Measurements from ENCODE around the gene NUBPL. TPM values are rescaled to one million over a fixed set of nuclear protein-coding genes. Genes with fewer than 3 reads are reported as not detected.

The NUBPL gene
- total RNA-seq, 2 donors from 2014 or later, result 9.2 to 30.0 TPM

- no peak for TF ChIP-seq CTCF (IDR thresholded peaks at IDR 0.05)
- ATAC-seq (ENCODE audit: insufficient number of reproducible peaks, low FRiP score, low read depth), result no peak
Observed at GRCh38 chr14:31677630-31678029, 116.4 kb downstream of the NUBPL start.

DNA sequence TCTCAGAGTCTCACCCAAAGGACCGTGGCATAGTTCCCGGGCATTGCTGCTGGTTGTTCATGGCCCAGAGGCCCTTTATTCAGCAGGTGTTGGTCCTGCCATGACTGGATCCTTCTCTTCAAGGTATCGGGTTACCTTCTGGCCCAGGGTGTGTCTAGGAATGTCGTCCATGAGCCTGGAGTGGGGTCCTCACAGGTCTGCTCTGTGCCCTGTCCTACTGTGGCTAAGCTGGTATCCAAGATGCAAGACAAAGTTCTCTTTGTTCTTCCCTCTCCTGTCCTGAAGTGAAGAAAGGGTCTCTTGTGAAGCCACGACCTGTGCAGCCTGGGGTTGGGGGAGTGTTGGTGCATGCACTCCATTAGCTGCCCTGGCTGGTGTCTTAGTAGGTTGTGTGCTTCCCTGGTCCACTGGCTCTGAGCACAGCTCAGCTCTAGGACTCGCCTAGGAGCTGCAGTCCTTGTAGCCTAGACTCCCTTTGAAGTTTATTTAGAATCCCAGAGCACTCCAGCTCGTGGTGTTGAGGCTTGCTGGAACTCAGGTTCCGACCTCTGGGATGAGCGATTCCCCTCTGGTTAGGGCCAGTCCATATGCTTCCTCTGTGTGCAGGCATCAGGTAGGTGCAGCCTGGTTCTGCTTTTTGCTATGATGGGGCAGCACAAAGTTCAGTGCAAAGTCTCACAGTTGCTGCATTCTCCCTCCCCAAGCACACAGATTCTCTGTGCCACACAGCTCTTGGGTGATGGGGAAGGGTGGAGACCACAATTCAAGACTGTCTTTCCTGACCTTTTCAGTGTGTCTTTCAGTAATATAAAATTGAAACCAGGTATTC, 117.4 kb downstream of the NUBPL start:
- ATAC-seq (ENCODE audit: insufficient number of reproducible peaks, low FRiP score, low read depth), result no peak
- no peaks in the 10 kb centered on the region for H3K4me1 ChIP-seq (ENCODE audit: control insufficient read depth in 1 of 2, low read depth in 2 of 2)

More at GRCh38 chr14:31677630-31678029, 116.4 kb downstream of the NUBPL start:
- no peaks in the 10 kb centered on the region for H3K4me1 ChIP-seq (ENCODE audit: control insufficient read depth in 1 of 2, low read depth in 2 of 2)
- no peaks in the 10 kb centered on the region for H3K36me3 ChIP-seq
- H3K9me3 ChIP-seq, result no peaks in the 10 kb centered on the region
- no peak overlapping the region for H3K27ac ChIP-seq
- DNase-seq (ENCODE audit: low spot score), result no peak
- H3K4me3 ChIP-seq, result no peak overlapping the region
- H3K27me3 ChIP-seq (replicated peaks; ENCODE audit: insufficient read depth), result no peaks in the 10 kb centered on the region

GRCh38 chr14:31682768-31683167, 121.6 kb downstream of the NUBPL start:
- no peak for TF ChIP-seq CTCF (IDR thresholded peaks at IDR 0.05)
- Histone ChIP-seq H3K27me3 (replicated peaks; ENCODE audit: insufficient read depth) (no peaks in the 10 kb centered on the region), H3K4me3 (no peak overlapping the region), H3K27ac (no peak overlapping the region), H3K36me3 (no peaks in the 10 kb centered on the region), H3K9me3 (no peaks in the 10 kb centered on the region), H3K4me1 (ENCODE audit: control insufficient read depth in 1 of 2, low read depth in 2 of 2) (no peaks in the 10 kb centered on the region)
- DNase-seq (ENCODE audit: low spot score) (no peak), ATAC-seq (ENCODE audit: insufficient number of reproducible peaks, low FRiP score, low read depth) (no peak)

More for the DNA sequence above, 117.4 kb downstream of the NUBPL start:
- H3K27ac ChIP-seq, result no peak overlapping the region
- H3K27me3 ChIP-seq (replicated peaks; ENCODE audit: insufficient read depth), result no peaks in the 10 kb centered on the region
- DNase-seq (ENCODE audit: low spot score), result no peak
- H3K4me3 ChIP-seq, result no peak overlapping the region
- H3K9me3 ChIP-seq, result no peaks in the 10 kb centered on the region
- no peak for TF ChIP-seq CTCF (IDR thresholded peaks at IDR 0.05)
- no peaks in the 10 kb centered on the region for H3K36me3 ChIP-seq

GRCh38 chr14:31687726-31688125, 126.5 kb downstream of the NUBPL start:
- no peaks in the 10 kb centered on the region for H3K36me3 ChIP-seq
- no peak for ATAC-seq (ENCODE audit: insufficient number of reproducible peaks, low FRiP score, low read depth)
- no peaks in the 10 kb centered on the region for H3K9me3 ChIP-seq

GRCh38 chr14:31690056-31690455, 128.9 kb downstream of the NUBPL start:
- Histone ChIP-seq H3K27me3 (replicated peaks; ENCODE audit: insufficient read depth) (no peaks in the 10 kb centered on the region), H3K27ac (no peak overlapping the region), H3K4me1 (ENCODE audit: control insufficient read depth in 1 of 2, low read depth in 2 of 2) (no peaks in the 10 kb centered on the region), H3K4me3 (no peak overlapping the region), H3K36me3 (no peaks in the 10 kb centered on the region), H3K9me3 (no peaks in the 10 kb centered on the region)
- DNase-seq (ENCODE audit: low spot score) (no peak), ATAC-seq (ENCODE audit: insufficient number of reproducible peaks, low FRiP score, low read depth) (no peak)
- no peak for TF ChIP-seq CTCF (IDR thresholded peaks at IDR 0.05)

More at GRCh38 chr14:31687726-31688125, 126.5 kb downstream of the NUBPL start:
- Histone ChIP-seq H3K27me3 (replicated peaks; ENCODE audit: insufficient read depth) (no peaks in the 10 kb centered on the region), H3K4me3 (no peak overlapping the region), H3K27ac (no peak overlapping the region), H3K4me1 (ENCODE audit: control insufficient read depth in 1 of 2, low read depth in 2 of 2) (no peaks in the 10 kb centered on the region)
- DNase-seq (ENCODE audit: low spot score), result no peak
- TF ChIP-seq CTCF (IDR thresholded peaks at IDR 0.05), result no peak

Measured in thoracic aorta (tissue), 2 donors.